NCI-H146 treated with DMSO at 0.1 percent for 48 hours (cell line): ENCODE data around the gene FIP1L1.
A peak's percentile ranks its signal among the peaks of the same experiment; 100 is the strongest.
"Not testable (repeated sequence)": the region's sequence is repeated elsewhere in the genome, so short reads cannot be mapped to it uniquely, and the experiment has no call there.

Experiments
- DNase-seq: peaks from one replicate; lab custom pipeline; 2025; ENCODE audit not compliant: unreplicated experiment; lab: John Stamatoyannopoulos, UW

The FIP1L1 gene

DNA sequence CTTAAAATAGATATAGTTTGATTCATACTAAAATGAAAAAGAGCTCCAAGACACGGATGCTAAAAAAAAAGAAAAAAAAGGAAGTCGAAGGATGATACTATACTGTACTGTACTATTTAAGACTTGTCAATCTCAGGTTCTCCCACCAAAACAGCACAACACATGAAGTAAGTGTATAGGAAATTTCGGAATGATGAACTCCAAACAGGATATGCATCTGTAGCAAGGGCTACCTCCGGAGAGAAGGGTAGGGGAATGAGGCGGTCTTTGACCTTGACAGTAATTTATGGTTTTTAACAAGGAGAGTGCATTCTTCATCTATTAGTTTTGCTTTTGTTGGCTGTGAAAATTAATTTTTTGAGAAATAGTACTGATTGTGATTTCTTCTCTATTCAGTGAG lies 541 bp upstream of the FIP1L1 start:
- no peak for DNase-seq

DNA sequence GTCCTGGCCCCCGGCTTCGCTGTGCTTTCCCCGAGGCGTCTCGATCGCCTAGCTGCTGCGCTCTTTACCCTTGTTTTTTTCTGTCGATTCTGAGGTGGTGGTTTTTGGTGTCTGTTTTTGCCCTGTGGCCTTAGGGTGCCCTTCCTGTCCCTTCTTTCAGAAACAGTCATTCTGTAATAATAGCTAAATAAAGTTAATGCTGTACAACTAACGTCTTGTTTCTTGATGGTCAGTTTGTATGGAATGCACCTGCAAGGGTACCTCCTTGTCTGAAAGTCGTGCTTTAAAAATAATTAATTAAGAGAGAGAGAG lies 686 bp downstream of the FIP1L1 start:
- DNase-seq = no peak

DNA sequence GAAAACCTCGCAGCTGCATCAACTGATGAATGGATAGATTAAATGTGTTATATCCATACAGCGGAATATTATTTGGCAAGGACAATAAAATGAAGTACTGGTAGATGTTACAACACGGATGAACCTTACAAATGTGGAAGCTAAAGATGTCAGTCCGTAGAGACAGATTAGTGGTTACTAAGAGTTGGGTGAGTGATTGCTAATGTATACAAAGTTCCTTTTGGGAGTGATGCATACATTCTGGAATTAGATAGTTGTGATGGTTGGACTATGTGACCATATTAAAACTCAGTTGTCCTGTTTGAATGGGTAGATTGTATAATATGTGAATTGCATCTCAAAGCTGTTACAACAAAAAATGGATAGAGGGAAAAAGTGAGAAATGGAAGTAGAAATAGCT lies 2.8 kb downstream of the FIP1L1 start:
- DNase-seq = no peak

DNA sequence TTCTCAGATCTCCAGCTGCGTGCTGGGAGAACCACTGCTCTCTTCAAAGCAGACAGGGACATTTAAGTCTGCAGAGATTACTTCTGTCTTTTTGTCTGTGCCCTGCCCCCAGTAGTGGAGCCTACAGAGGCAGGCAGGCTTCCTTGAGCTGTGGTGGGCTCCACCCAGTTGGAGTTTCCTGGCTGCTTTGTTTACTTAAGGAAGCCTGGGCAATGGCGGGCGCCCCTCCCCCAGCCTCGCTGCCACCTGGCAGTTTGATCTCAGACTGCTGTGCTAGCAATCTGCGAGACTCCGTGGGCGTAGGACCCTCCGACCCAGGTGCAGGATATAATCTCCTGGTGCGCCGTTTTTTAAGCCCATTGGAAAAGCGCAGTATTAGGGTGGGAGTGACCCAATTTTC lies 32.0 kb downstream of the FIP1L1 start:
- not testable (repeated sequence) for DNase-seq

DNA sequence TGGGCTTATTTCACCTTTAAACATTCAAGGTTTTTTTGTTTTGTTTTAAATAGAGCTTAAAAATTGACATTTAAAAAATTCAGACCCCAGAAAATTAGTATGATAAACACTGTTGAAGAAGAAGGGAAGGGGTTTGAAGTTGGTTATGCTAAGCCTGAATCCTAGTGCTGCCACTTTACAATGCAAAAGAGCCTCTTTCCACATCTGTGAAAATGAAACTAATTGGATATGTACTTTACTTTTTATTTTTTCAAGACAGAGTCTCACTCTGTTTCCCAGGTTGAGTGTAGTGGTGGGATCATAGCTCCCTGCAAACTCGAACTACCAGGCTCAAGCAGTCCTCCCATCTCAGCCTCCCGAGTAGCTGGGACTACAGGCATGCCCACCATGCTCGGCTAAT lies 41.8 kb downstream of the FIP1L1 start:
- no peak for DNase-seq

DNA sequence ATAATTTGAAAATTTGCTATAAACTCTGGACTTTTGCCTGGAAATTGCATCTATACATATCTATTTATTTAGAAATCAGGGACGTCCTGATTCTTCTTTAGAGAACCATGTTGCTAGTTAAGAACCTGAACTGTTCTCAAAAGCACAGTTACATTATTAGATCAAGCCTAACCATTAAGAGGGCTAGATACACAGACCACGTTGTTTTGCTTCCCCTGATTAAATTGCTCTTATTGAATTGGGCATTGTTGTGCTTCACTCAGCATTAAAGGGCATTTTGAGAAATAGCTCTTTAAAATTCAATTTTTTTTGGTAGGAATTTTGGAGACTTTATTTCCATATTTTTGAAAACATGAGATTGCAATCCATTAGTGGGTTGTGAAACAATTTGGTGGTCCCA lies 44.4 kb downstream of the FIP1L1 start:
- no peak for DNase-seq

DNA sequence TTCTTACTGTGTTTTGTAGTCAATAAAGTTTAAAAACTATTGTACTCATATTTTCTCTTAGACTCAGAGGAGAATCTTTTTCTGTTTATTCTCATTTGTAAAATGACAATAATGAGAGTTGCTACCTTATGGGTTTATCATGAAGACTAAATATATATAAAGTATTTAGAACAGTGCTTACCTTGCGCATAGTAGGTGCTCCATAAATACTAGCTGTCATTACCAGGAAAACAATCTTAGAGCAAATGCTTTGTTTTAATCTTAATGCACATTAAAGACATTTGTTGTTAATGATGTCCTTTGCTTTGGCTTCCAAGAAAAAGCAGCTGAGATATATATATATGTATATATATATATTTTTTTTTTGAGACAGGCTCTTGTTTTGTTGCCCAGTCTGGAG lies 44.9 kb downstream of the FIP1L1 start:
- no peak for DNase-seq

DNA sequence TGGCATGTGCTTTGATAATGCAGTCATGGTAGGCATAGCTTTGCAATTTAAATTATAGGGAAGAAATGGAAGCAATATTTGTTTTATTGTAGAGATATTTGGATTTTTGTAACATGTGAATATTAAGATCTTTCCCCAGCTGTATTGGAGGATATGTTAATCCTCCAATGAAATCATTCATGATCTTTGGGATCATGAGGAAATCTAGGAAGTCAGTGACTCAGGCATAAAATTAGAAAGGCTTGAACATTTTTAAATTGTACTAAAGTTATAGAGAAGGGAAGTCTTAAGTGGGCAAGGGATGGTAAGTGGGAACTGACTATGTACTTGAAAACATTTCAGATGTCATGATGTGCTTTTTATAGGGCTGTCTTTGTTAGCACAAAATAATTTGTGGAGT lies 46.8 kb downstream of the FIP1L1 start:
- DNase-seq = no peak

DNA sequence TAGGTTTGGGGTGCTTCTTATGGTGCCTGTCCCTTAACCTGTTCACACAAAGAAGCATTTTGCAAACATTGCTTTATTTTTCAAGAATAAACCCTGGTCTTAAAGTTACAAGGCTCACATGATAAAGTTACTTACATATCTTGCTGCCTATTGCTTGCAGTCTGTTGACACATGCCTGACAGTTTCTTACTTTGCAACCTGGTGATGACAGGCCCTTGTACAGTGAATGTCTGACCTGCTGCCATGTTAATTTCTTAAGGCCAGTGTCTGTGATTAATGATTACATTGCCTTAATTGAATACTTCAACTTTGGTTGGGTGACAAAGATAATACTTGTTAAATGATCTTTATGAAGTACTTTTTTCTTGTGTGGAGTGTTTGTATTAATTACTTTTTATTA lies 49.9 kb downstream of the FIP1L1 start:
- DNase-seq = no peak

DNA sequence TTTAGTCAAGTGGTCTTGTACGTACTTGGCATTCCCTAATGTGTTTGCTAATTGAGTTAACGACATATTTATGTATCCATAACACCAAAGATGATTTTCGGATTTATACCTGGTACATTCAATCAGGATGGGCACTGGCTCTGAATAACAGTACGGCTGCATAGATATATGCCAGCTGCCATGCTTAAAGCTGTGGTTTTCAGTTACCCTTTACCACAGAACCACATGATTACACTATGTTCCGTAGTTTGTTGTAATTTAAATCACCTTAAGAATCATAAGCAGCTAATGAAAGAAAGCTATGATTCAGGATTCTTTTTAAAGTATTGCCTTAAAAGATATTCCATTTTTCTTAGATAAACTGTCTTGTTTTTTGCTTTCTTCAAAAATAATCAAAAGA lies 53.6 kb downstream of the FIP1L1 start:
- no peak for DNase-seq

DNA sequence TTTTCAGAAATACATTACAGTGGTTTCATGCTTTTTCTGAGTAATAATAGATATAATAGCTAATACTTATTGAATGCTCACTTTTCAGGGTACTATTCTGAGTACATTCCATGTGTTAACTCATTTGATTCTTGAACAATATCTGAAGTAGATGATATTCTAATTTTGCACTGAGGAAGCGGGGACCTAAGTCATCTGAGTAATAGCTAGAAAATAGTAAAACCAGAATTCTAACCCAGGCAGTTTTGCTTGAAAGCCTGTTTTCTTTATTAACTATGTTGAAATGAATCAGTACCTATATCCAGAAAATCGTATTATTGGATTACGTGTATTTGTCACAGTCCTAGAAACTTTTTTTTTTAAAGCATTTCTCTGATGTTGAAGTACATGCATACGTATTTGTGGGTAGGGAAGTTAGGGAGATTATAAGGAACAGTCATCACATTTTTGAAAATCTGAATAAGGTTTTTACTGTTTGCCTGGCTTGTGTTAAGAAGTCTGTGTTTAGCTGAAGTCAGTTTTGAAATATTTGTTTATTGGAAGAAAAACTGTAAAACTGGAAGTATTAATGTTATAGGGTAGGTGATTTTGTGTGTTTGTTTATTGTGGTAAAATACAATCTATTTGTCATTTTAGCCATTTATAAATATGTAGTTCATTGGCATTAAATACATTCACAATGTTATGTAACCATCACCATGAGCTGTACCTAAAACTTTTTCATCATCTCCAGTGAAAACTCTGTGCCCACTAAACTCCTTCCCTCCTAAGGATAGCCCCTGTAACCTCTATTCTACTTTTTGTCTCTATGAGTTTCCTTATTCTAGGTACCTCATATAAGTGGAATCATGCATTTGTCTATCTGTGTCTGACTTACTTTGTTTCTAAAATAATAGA lies 55.3 kb downstream of the FIP1L1 start:
- no peak for DNase-seq

DNA sequence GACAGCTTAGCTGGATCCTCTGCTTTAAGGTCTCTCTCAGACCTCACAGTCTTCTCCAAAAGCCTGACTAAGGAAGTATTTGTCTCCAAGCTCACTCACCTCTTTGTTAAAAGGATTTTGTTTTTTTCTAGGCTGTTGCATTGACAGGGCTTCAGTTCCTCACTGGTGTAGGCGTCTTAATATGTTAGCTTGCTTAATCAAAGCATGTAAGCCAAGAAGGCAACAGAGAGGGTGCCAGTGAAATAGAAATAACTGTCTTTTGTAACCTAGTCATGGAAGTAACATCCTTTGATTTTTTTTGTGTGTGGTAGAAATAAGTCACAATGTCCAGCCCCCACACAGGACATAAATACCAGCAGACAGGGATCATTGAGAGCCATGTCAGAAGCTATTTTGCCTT lies 58.8 kb downstream of the FIP1L1 start:
- no peak for DNase-seq

DNA sequence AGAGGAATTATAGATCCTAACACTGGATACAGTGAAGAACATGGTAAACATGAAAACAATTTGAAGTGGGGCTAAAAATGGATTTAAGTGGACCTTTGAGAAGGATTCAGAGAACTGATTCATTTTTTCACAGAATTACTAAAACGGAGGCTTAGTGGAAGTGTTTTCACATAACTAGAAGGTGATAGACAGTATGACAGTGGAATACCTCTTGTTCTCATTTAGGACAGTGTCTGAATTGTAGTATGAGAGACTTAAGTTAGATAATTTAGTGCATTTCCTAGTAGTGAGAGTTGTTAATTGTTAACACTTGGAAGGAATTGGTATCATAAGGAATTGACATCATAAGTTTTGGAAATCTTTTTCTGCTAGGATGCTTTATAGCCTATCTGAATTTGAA lies 64.1 kb downstream of the FIP1L1 start:
- DNase-seq = no peak

DNA sequence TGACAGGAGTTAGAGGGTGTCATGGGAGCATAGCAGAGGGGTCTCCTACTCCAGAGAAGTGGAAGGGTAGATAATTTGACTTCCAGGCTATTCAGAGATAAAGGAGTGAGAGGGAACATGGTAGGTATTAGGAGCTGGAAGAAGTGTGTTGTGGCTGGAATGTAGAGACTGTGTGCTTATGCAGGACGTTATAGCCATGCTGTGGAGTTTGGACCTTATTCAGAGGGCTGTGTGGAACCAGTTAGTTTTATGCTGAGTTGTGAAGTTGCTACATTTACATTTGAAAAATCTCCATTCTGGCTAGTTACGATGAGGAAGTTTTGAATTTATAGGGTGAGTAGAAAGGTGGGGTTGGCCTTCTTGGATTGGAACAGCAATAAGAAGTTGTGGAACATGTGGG lies 67.5 kb downstream of the FIP1L1 start:
- no peak for DNase-seq

DNA sequence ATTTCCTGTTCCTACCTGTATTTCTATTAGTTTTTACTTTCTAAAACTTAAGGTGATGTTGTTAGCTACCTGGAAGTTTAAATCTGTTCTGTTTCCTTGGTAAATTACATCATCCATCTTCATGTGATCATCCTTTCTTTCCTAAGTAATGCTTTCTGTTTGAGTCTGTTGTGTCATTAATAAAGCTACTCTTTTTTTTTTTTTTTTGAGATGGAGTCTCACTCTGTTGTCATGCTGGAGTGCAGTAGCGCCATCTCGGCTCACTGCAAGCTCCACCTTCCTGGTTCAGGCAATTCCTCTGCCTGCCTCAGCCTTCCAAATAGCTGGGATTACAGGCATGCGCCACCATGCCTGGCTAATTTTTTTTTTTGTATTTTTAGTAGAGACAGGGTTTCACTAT lies 73.3 kb downstream of the FIP1L1 start:
- DNase-seq = no peak

DNA sequence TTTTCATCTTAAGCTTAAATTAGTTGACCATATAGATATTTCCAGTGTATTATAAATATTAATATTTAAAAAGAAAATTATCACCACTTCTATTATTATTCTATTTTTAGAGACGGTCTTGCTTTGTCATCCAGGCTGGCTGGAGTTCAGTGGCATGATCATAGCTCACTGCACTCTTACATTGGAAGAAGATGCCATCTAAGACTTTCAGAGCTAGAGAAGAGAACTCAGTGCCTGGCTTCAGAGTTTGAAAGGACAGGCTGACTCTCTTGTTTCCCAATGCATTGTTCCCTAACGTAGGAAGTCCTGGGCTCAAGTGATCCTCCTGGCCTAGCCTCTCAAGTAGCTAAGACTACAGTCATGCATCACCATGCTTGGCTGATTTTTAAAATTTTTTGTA lies 75.9 kb downstream of the FIP1L1 start:
- no peak for DNase-seq

DNA sequence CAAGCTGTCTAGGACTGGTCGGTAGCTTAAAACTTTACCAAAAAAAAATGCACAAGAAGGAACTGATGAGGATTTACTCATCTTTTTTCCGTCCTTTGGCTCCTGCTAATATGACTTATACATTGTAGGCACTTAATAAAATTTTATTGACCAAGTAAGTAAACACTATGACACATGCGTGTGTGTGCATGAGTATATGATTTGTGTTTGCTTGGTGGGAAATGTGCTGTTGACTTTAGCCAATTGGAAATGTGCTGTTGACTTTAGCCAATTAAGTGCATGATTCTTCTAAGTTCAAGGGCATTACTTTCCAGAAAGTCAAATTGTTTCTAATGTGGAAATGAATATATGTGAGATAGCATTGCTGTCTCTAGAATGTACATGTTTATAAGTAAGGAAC lies 78.3 kb downstream of the FIP1L1 start:
- no peak for DNase-seq

DNA sequence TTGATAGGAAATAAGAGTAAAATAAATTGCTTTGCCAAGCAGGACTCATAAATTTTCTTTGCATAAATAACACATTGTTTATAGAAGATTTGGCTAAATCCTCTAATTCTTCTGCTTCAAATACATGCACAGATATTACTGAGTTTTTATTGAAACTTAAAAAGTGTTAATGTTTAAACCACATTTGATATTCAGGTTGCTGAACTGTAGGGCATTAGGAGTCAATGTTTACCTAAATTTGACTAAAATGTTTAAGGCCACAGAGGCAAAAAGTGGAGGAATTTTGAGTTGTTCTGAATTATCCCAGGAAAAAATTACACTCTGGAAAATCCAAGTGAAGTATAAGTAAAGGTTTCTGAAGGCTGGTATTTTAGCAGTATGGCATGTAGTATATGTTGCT lies 78.7 kb downstream of the FIP1L1 start:
- DNase-seq = no peak

DNA sequence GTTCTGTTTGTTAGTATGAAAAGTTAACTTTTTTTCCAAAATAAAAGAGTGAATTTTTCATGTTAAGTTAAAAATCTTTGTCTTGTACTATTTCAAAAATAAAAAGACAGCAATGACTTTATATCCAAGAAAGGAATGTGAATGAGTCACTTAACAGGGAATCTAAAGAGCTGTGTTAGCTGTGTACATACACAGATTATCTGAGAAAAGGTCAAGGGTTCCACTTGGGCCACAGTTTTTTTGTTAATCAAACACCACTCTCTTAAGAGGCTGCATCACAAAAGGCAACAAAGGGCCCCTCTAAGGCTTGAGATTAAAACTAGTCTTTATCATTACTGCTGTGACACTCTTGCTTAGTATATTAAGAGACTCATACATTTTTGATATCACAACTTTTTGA lies 82.1 kb downstream of the FIP1L1 start:
- DNase-seq = no peak

DNA sequence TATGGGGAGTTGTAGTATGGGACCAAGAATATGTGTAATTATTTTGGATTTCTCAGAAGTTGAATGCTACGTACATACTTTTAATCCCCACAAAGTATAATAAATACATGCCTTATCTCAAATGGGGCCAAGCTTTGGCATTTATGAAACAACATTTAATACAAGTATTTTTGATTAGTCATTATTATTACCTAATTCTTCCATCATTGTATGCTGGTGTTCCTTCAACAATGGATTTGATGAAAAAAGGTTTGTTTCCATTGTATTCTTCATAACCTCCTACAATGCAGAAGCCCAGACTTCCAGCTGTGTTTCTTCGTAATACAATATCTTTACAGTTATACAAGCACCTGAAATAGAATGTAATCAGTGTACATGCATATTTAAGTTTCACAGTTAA lies 83.8 kb downstream of the FIP1L1 start:
- peak; percentile 28 for DNase-seq

DNA sequence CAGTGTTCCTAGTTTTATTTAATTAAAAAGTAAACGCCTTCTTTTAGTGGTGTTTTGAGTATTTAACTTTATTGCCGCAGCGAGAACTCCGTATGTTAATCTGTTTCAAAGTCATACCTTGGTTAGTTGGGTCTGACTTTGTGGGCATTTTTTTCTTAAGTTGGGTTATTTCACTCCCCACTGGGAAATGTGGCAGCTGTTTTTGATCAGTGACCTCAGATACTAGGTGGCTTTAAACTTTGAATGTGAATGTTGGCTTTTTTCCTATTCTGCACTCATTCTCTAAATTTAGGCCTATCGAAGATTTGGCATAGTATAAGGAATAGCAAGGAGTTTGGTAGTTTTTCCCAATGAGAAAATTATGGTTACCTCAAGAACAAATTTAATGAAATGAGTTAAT lies 85.9 kb downstream of the FIP1L1 start:
- DNase-seq = no peak

DNA sequence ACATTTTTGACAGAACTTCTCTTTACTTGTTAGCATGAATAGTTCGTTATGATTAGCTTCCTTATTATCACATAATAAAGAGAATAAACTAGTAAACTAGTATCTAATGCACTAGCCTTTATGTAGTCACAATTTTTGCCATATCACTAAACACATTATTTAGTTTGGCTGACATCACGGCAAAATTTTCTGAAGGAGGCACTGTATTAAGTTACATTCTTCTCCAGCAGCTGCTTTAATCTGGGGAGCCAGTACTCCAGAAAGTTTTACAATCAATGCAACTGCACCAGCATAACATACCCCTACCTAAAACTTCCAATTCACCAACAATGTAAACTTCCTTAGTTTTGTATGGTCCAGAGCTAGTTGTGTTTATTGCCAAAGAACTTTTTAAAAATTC lies 87.8 kb downstream of the FIP1L1 start:
- no peak for DNase-seq

DNA sequence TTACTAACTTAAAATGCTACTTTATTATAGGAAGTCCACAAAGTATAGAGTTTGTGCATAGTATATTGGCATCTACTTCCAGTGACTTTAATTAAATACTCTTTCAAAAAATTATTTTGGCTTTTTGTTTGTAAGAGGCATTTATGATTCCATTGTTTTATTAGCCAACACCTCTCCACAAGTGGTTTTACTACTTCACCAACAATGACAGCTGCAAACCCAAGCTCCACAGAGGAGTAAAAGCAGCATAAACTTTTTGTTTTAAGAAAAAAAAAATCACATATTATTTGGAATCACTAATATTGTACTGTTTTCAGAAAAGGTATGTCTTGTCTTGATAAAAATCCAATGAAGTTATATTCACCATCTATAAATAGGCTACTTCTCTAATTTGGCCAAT lies 88.5 kb downstream of the FIP1L1 start:
- no peak for DNase-seq
